Parietal lobe (tissue), 1 donor: Measurements from ENCODE around the gene RHOD. TPM values are rescaled to one million over a fixed set of nuclear protein-coding genes. Genes with fewer than 3 reads are reported as not detected.

ENCODE experiments used
- total RNA-seq: library from RNA; depleted of rRNA; stranded (reverse); fragments of >200 nt; gene quantifications from one replicate; pipeline ENCODE4 v1.2.3, GENCODE V29; 2014

RHOD gene, protein sequence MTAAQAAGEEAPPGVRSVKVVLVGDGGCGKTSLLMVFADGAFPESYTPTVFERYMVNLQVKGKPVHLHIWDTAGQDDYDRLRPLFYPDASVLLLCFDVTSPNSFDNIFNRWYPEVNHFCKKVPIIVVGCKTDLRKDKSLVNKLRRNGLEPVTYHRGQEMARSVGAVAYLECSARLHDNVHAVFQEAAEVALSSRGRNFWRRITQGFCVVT
- total RNA-seq, result not detected

DNA sequence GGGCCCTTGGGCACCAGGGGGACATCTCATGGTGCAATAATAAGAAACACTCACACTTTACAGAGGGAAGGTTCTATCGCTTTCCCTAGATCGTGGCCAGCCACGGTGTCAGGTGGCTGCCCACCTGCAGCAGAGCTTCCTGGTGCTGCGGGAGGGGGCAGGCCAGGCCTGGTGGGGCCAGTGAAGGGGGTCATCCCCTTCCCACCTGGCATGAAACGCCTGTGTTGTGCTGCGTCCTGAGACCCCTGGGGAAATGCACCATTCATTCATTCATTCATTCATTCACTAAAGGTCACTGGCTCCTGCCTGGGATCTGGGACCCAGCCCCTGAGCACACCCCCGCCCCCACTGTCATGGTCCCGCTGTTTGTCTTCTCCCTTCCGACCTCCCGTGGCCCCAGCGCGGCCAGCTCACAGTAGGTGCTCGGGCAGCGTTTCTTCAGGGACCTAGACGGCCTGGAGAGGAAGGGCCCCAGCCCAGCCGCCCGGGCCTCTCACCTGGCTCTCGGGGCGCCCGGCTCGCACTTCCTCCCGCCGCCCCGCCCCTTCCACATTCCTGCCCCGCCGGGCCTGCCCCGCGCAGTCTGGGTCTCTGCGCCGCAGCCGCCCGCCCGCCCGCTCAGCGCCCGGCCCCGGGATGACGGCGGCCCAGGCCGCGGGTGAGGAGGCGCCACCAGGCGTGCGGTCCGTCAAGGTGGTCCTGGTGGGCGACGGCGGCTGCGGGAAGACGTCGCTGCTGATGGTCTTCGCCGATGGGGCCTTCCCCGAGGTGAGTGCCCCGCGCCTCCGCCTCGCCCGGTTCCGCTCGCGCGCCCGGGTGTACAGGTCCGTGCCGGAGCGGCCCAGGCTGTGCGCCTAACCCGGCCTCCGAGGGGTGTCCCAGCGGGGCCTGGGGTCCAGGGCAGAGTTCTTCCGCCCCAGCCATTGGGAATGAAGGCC is at the start of gene RHOD:
Gene RHOD (plus strand): TSS at position 581 of the 938 bp plus-strand sequence. CDS start 56 bp downstream, at position 637.

GRCh38 chr11:67022961-67023956 is 33.4 kb upstream of the RHOD start, which contains the start of gene SYT12:
Gene SYT12, plus strand, starts transcription at chr11:67023134. Its CDS starts 7,011 bp downstream, at chr11:67030145.

DNA sequence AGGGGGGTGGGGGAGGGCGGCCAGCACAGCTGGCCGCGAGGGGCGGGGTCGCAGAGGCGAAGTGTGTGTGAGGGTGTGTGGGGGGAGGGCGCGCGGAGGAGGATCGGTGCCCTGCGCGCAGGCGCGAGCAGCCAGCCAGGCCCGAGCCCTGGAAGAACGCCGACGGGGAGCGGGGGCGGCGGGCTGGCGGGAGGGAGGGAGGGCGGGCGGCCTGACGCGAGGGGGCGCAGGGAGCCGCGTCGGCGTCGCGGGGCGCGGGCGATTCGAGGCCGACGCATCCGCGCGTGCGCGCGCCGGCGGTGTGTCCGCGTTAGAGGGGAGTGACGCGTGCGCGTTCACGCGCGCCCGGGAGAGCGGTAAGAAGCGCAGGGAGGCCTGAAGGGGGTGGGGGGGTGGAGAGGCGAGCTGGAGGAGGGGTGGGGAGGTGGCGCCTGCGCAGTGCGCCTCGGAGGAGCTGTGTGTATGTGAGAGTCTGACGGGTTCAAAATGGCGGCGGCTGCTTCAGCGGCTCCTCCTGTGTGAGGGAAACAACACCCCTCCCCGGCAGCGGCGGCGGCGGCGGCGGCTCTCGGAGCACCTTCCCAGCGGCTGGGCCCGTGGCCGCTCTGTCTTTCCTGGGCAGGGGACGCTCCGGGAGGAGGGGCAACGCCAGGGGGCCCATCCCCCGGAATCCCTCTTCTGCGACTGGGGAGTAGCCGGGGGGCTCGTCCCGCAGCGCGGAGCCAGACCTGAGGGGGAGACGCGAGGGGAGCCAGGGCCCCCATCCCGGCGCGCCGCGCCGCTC is 62.3 kb downstream of the RHOD start, which contains the start of gene KDM2A:
Gene KDM2A (plus strand): TSS at position 463 of the 784 bp plus-strand sequence. CDS start 2,054 bp downstream, outside the sequence.

Other genes with a start within 250 kb of the RHOD start
- gene RCE1, start 213.4 kb upstream of the RHOD start, total RNA-seq, result 22.8 TPM
- gene LRFN4, start 199.8 kb upstream of the RHOD start, total RNA-seq, result 46.0 TPM
- gene PC, start 98.5 kb upstream of the RHOD start, total RNA-seq, result 54.8 TPM
- not detected for gene C11orf86, start 81.5 kb upstream of the RHOD start, total RNA-seq
- gene SYT12, start 33.7 kb upstream of the RHOD start, total RNA-seq, result 0.31 TPM
- gene KDM2A, start 62.4 kb downstream of the RHOD start, total RNA-seq, result 109 TPM
- gene GRK2, start 209.6 kb downstream of the RHOD start, total RNA-seq, result 50.7 TPM
- 57.9 TPM for gene ANKRD13D, start 232.5 kb downstream of the RHOD start, total RNA-seq
- gene SSH3, start 246.7 kb downstream of the RHOD start, total RNA-seq, result 8.5 TPM